Measurements from ENCODE around the gene SCAMP2.

- TF ChIP-seq CTCF (IDR thresholded peaks at IDR 0.05; ENCODE audit: poor library complexity, severe bottlenecking) (no peak), POLR2AphosphoS5 (IDR thresholded peaks at IDR 0.05) (no peak), TAF1 (IDR thresholded peaks at IDR 0.05; ENCODE audit: low read depth) (no peak), EP300 (conservative IDR thresholded peaks at IDR 0.05; ENCODE audit: poor library complexity, severe bottlenecking) (no peak), SMC3 (conservative IDR thresholded peaks at IDR 0.05; ENCODE audit: poor library complexity) (no peak), EZH2 (IDR thresholded peaks at IDR 0.05; ENCODE audit: borderline replicate concordance, insufficient read depth, low read length, poor library complexity, severe bottlenecking) (no peak)
These were observed 47.3 kb upstream of the SCAMP2 start for GRCh38 chr15:74920456-74920855.
